ENCODE data around the gene RFESD. TPM values are rescaled to one million over a fixed set of nuclear protein-coding genes. Genes with fewer than 3 reads are reported as not detected.

RFESD gene
- total RNA-seq = 2.5 TPM

GRCh38 chr5:95646569-95647431 lies at the start of gene RFESD:
Gene RFESD (plus strand): TSS chr5:95646777. CDS start chr5:95652272, 5,495 bp downstream.

GRCh38 chr5:95620030-95620869 lies 26.3 kb upstream of the RFESD start, which contains the start of gene GPR150:
Gene GPR150 (plus strand): TSS chr5:95620087. CDS start chr5:95620276, 189 bp downstream.

GRCh38 chr5:95682891-95683290 lies 36.3 kb downstream of the RFESD start, which contains the start of gene SPATA9:
Gene SPATA9 (minus strand): TSS chr5:95682991. CDS start chr5:95682854, 137 bp downstream.

Other genes starting within 250 kb of the RFESD start
- gene SKIC3, start 91.8 kb upstream of the RFESD start, total RNA-seq = 277 TPM
- gene ARSK, start 91.7 kb upstream of the RFESD start, total RNA-seq = 8.1 TPM
- gene GPR150, start 26.7 kb upstream of the RFESD start, total RNA-seq = not detected
- gene SPATA9, start 36.2 kb downstream of the RFESD start, total RNA-seq = 1.9 TPM
- 198 TPM for gene RHOBTB3, start 84.6 kb downstream of the RFESD start, total RNA-seq
- gene GLRX, start 175.9 kb downstream of the RFESD start, total RNA-seq = 18.8 TPM

All from parietal lobe (tissue), 1 donor.